ENCODE data around the gene MSN. TPM values are rescaled to one million over a fixed set of nuclear protein-coding genes. Genes with fewer than 3 reads are reported as not detected.
"Not testable (repeated sequence)": the region's sequence is repeated elsewhere in the genome, so short reads cannot be mapped to it uniquely, and the experiment has no call there.

Gene MSN
- total RNA-seq, 1 donor from 2014 or later: 72.3 TPM

GRCh38 chrX:65755786-65756185 lies 88.3 kb downstream of the MSN start:
- Mint-ChIP-seq H3K4me3 (ENCODE audit: unreplicated experiment) (no peak overlapping the region), H3K27me3 (ENCODE audit: unreplicated experiment) (no peaks in the 10 kb centered on the region), H3K27ac (ENCODE audit: unreplicated experiment) (no peak overlapping the region), H3K9me3 (ENCODE audit: unreplicated experiment) (peaks cover 1% of the 10 kb centered on the region), H3K36me3 (ENCODE audit: unreplicated experiment) (no peaks in the 10 kb centered on the region), H3K4me1 (ENCODE audit: low read depth, unreplicated experiment) (no peaks in the 10 kb centered on the region)
- TF ChIP-seq CTCF (IDR thresholded peaks at IDR 0.05; ENCODE audit: partially characterized antibody, unreplicated experiment): no peak
- DNase-seq: no peak

- Mint-ChIP-seq H3K36me3 (ENCODE audit: unreplicated experiment) (no peaks in the 10 kb centered on the region), H3K4me1 (ENCODE audit: low read depth, unreplicated experiment) (no peaks in the 10 kb centered on the region), H3K27me3 (ENCODE audit: unreplicated experiment) (no peaks in the 10 kb centered on the region), H3K9me3 (ENCODE audit: unreplicated experiment) (peaks cover under 1% of the 10 kb centered on the region), H3K4me3 (ENCODE audit: unreplicated experiment) (no peak overlapping the region), H3K27ac (ENCODE audit: unreplicated experiment) (no peak overlapping the region)
- no peak for TF ChIP-seq CTCF (IDR thresholded peaks at IDR 0.05; ENCODE audit: partially characterized antibody, unreplicated experiment)
- DNase-seq: no peak
These were observed 90.5 kb downstream of the MSN start for GRCh38 chrX:65757943-65758342.

- Mint-ChIP-seq H3K27ac (ENCODE audit: unreplicated experiment) (no peak overlapping the region), H3K9me3 (ENCODE audit: unreplicated experiment) (no peaks in the 10 kb centered on the region), H3K36me3 (ENCODE audit: unreplicated experiment) (no peaks in the 10 kb centered on the region), H3K27me3 (ENCODE audit: unreplicated experiment) (no peaks in the 10 kb centered on the region), H3K4me3 (ENCODE audit: unreplicated experiment) (no peak overlapping the region), H3K4me1 (ENCODE audit: low read depth, unreplicated experiment) (no peaks in the 10 kb centered on the region)
- TF ChIP-seq CTCF (IDR thresholded peaks at IDR 0.05; ENCODE audit: partially characterized antibody, unreplicated experiment): no peak
- DNase-seq: no peak
These were observed 91.1 kb downstream of the MSN start for GRCh38 chrX:65758505-65758904.

- not testable (repeated sequence) for H3K4me1 Mint-ChIP-seq (ENCODE audit: low read depth, unreplicated experiment); DNase-seq; H3K9me3 Mint-ChIP-seq (ENCODE audit: unreplicated experiment); H3K27me3 Mint-ChIP-seq (ENCODE audit: unreplicated experiment); H3K4me3 Mint-ChIP-seq (ENCODE audit: unreplicated experiment); H3K27ac Mint-ChIP-seq (ENCODE audit: unreplicated experiment); H3K36me3 Mint-ChIP-seq (ENCODE audit: unreplicated experiment)
These were observed 92.1 kb downstream of the MSN start for GRCh38 chrX:65759525-65759924.

- no peaks in the 10 kb centered on the region for H3K4me1 Mint-ChIP-seq (ENCODE audit: low read depth, unreplicated experiment)
- H3K4me3 Mint-ChIP-seq (ENCODE audit: unreplicated experiment): no peak overlapping the region
- no peaks in the 10 kb centered on the region for H3K9me3 Mint-ChIP-seq (ENCODE audit: unreplicated experiment)
- no peak overlapping the region for H3K27ac Mint-ChIP-seq (ENCODE audit: unreplicated experiment)
- H3K36me3 Mint-ChIP-seq (ENCODE audit: unreplicated experiment): no peaks in the 10 kb centered on the region
- TF ChIP-seq CTCF (IDR thresholded peaks at IDR 0.05; ENCODE audit: partially characterized antibody, unreplicated experiment): no peak
- H3K27me3 Mint-ChIP-seq (ENCODE audit: unreplicated experiment): no peaks in the 10 kb centered on the region
- no peak for DNase-seq
These were observed 102.3 kb downstream of the MSN start for GRCh38 chrX:65769564-65770292.

Measured in glutamatergic neuron (in vitro differentiated cells).